ENCODE measurements around the gene MYLK4.

Gene MYLK4

DNA sequence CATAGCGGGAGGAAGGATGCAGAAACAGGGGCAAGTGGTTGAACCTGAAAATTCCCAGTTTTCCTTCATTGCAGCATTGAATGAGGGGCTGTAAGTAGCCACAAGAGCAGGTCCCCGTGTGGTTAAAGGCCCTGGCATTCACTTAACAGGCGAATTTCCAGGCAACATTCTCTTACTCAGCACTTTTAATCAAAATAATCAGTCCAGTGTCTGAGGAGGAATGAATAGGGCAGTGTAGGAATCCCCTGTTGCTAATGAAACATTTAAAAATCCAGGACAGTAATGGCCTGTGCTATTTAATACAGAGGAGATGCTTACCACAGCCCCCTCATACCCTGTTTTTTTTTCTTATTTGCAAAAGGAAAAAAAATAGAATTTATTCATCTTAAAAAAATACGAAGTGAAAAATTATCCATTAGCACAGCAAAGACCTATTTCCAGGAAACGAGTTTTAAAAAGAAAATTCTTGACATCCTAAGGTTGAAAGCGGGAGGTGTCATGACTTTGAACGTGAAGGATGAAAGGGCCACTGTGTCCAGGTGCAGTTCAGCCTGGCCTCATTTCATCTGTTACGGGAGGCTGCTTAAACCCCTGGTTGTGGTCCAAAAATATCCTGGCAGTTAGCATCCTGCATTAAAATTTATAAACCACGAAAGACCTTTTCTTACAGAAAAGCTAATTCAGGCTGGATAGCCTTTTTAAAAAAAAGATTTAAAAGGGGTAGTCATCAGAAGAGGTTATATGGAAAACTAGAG is 20.2 kb downstream of the MYLK4 start:
- Histone ChIP-seq H3K27me3 (ENCODE audit: low read depth) (no peaks in the 10 kb centered on the region), H3K4me3 (no peak overlapping the region), H3K9me3 (no peaks in the 10 kb centered on the region), H3K36me3 (replicated peaks) (no peaks in the 10 kb centered on the region), H3K4me1 (no peaks in the 10 kb centered on the region)
- DNase-seq (ENCODE audit: low spot score in 2 of 2) = no peak
- in situ Hi-C loops (cut with MboI; ENCODE audit: low sequenced_read_pairs) = loop anchor here (25.0 kb wide), 1 partner anchor 1143 kb away; no protein-coding TSS in a partner anchor

DNA sequence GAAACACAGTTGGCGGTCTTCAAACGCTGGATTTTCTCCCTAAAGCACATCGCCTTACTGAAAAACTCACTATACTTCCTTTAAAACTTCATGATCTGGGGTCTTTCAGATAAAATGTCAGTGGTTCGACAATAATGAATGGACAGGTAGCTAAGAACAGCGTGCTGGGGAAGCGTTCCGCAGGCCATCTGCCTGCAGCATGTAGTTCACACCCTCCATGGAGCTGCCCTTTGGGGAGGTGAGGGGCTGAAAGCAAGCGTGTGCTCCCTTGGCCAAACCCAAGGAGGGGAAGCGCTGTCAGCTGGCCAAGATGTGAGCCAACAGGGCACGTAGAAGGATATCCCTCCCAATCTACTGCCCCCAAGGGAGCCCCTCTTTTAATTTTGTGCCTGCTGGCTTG is 20.8 kb downstream of the MYLK4 start:
- no peaks in the 10 kb centered on the region for H3K36me3 ChIP-seq (replicated peaks)
- in situ Hi-C loops (cut with MboI; ENCODE audit: low sequenced_read_pairs) = loop anchor here (25.0 kb wide), 1 partner anchor 1143 kb away; no protein-coding TSS in a partner anchor
- H3K9me3 ChIP-seq = no peaks in the 10 kb centered on the region
- H3K4me1 ChIP-seq = no peaks in the 10 kb centered on the region
- no peak overlapping the region for H3K4me3 ChIP-seq
- H3K27me3 ChIP-seq (ENCODE audit: low read depth) = no peaks in the 10 kb centered on the region
- no peak for DNase-seq (ENCODE audit: low spot score in 2 of 2)

DNA sequence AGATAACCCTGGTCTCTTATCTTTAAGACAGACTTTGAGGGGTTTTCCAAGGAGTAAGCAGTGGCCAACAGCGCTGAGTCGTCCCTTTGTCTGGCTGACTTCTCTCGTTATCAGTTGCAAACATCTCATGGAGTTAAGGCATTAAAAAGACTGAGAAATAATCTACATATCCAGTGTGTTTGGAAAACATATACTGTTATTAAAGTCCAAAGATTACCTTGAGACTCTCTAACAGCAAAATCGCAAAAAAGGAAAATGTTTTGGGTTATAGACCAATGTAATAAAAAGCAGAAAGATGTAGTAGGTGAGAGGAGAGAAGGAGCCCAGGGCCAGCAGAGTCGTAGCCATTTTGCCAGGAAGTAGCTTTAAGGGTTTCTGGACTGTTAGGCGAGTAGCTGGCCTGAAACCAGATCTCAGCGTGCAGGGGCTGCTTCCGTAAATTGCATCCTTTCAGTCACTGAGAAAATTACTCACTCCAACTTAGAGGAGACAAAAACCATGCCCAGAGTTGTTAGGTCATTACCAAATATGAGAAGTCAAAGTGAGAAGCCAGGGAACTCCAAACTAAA is 24.6 kb downstream of the MYLK4 start:
- Histone ChIP-seq H3K27me3 (ENCODE audit: low read depth) (no peaks in the 10 kb centered on the region), H3K4me3 (no peak overlapping the region), H3K9me3 (peaks cover 6% of the 10 kb centered on the region; the same call in 1 of the 2 replicates), H3K36me3 (replicated peaks) (no peaks in the 10 kb centered on the region), H3K4me1 (no peaks in the 10 kb centered on the region)
- DNase-seq (ENCODE audit: low spot score in 2 of 2) = no peak
- in situ Hi-C loops (cut with MboI; ENCODE audit: low sequenced_read_pairs) = loop anchor here (25.0 kb wide), 1 partner anchor 1139 kb away; no protein-coding TSS in a partner anchor

DNA sequence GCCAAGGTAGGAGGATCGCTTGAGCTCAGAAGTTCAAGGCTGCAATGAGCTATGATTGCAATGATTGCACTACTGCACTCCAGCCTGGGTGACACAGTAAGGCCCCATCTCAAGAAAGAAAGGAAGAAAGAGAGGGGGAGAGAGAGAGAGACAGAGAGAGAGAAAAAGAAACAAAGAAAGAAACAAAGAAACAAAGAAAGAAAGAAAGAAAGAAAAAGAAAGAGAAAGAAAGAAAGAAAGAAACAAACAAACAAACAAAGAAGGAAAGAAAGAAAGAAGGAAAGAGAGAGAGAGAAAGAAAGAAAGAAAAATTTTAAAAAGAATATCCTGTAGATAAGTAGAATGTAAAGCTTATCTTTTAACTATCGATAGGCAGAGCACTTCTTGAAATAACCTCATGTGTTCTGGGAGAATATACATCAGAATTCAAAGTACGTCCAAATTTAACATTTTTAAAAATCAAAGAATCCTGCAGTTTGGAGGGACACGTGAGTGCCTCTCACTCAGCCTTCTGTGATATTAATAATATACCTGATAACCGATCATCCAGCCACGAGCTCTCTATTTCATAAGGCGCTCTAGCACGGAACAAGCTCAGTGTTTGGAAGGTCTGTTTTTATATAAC is 25.2 kb downstream of the MYLK4 start:
- peaks cover 6% of the 10 kb centered on the region; the same call in 1 of the 2 replicates for H3K9me3 ChIP-seq
- H3K27me3 ChIP-seq (ENCODE audit: low read depth) = no peaks in the 10 kb centered on the region
- H3K4me1 ChIP-seq = no peaks in the 10 kb centered on the region
- no peak overlapping the region for H3K4me3 ChIP-seq
- in situ Hi-C loops (cut with MboI; ENCODE audit: low sequenced_read_pairs) = loop anchor here (25.0 kb wide), 1 partner anchor 1138 kb away; no protein-coding TSS in a partner anchor
- DNase-seq (ENCODE audit: low spot score in 2 of 2) = no peak
- H3K36me3 ChIP-seq (replicated peaks) = no peaks in the 10 kb centered on the region

DNA sequence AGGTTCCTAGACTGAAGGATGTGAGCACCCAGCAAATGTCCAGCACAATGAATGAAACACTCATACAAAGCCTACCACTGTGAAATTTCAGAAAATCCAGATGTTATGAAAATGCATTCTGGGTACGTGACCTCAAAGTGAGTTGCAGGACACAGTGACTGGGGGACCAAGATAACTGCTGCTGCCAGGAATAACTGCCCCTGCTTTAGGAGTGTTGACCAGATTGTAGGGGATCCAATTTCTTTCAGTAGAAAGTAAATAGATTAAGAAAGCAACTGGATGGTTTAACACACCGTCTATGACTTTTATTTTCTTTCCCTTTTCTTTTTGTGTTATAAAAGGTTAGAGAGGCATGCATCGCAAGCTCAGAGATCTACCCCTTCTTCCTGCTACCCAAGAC is 29.5 kb downstream of the MYLK4 start:
- in situ Hi-C loops (cut with MboI; ENCODE audit: low sequenced_read_pairs) = no loop called here
- DNase-seq (ENCODE audit: low spot score in 2 of 2) = no peak
- Histone ChIP-seq H3K36me3 (replicated peaks) (no peaks in the 10 kb centered on the region), H3K27me3 (ENCODE audit: low read depth) (no peaks in the 10 kb centered on the region), H3K4me1 (no peaks in the 10 kb centered on the region), H3K9me3 (peaks cover 8% of the 10 kb centered on the region), H3K4me3 (no peak overlapping the region)

DNA sequence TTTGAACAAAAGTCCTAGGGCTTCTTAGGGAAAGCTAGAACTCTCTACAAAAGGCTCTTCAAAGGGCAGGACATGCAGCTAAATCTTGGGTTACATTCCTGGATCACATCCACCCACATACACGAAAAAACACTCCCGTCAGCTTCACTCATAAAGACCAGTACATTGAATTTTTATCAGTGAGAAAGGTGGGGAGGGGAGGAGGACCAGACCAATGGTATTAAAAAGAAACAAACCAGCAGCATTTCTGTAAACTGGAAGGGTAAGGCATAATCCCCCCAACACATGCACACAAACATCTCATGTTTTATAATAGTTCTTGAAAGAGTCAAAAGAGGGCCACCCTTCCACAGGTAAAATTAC is 31.6 kb downstream of the MYLK4 start:
- Histone ChIP-seq H3K4me1 (no peaks in the 10 kb centered on the region), H3K9me3 (peaks cover 8% of the 10 kb centered on the region), H3K4me3 (no peak overlapping the region), H3K27me3 (ENCODE audit: low read depth) (no peaks in the 10 kb centered on the region), H3K36me3 (replicated peaks) (no peaks in the 10 kb centered on the region)
- DNase-seq (ENCODE audit: low spot score in 2 of 2) = no peak
- in situ Hi-C loops (cut with MboI; ENCODE audit: low sequenced_read_pairs) = no loop called here

DNA sequence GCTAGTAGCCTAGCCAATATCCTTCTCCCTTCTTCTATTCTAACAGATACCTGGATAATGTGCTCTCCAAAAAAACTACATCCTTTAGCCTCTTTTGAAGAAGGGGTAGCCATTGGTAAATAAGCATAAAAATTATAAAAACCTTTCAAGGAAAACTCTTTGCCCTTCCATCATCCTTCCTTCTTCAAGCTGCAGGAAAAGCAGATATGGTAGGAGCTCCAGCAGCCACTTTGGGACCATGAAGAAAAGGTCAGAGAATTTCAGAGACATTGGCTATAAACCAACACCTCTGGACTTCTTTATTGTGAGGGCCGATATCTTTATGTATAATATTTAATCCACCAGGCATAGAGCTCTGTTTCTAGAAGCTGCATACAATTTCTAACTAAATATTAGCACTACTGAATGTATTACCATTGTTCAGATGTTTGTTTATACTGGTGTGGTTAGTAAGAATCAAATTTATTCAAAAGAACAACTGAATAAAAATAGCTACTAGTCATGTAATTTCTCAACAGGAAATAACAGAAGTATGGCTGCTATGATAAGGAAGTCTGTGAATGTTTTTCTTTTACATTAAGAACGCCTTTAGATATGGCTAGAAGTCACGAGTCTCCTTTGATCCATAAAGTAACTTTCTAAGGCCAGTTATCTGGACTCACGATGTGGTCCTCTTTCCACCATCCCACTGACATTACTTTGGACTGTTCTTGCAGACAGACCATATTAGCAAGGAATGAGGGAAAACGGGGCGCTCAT is 32.2 kb downstream of the MYLK4 start:
- in situ Hi-C loops (cut with MboI; ENCODE audit: low sequenced_read_pairs) = no loop called here

DNA sequence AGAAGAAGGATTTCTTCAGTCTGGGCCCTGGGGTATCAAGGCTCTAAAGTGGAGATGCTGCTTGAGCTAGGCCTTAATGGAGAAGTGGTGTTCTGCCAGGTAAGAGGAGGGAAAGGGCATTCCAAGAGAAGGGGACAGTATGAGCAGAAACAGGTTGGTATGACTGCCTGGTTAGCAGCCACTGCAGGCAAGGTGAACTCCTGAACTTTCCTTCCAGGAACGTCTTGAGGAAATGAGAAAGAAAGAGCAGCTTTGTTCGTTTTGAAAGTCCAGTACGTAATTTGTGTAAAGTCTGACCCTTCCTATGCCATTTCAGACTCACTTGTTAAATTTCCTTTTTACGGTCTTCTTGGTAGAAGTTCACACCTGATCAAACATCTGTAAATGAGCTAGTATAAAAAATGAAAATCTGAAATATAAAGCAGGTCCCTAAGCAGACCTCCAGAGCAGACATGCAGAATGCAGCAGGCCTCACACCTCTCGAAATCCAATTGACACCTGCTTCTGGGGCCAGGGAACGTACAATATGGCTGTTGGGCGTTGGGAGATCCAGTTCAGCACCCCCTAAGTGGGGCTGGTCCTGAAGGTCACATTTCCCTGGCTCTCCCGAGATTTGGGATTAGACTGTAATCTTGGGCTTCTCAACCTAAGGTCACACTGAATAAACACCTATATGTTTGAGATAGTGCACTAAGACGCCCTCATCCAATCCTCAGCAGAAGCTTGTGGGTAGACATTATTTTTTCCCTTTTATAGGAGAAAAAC is 33.6 kb downstream of the MYLK4 start:
- no peaks in the 10 kb centered on the region for H3K4me1 ChIP-seq
- in situ Hi-C loops (cut with MboI; ENCODE audit: low sequenced_read_pairs) = no loop called here
- H3K36me3 ChIP-seq (replicated peaks) = no peaks in the 10 kb centered on the region
- no peak overlapping the region for H3K4me3 ChIP-seq
- no peaks in the 10 kb centered on the region for H3K27me3 ChIP-seq (ENCODE audit: low read depth)
- H3K9me3 ChIP-seq = peaks cover 2% of the 10 kb centered on the region; the same call in 1 of the 2 replicates
- DNase-seq (ENCODE audit: low spot score in 2 of 2) = no peak

More for the DNA sequence above, 32.2 kb downstream of the MYLK4 start:
- Histone ChIP-seq H3K36me3 (replicated peaks) (no peaks in the 10 kb centered on the region), H3K9me3 (peaks cover 8% of the 10 kb centered on the region), H3K4me1 (no peaks in the 10 kb centered on the region), H3K27me3 (ENCODE audit: low read depth) (no peaks in the 10 kb centered on the region), H3K4me3 (no peak overlapping the region)
- no peak for DNase-seq (ENCODE audit: low spot score in 2 of 2)

DNA sequence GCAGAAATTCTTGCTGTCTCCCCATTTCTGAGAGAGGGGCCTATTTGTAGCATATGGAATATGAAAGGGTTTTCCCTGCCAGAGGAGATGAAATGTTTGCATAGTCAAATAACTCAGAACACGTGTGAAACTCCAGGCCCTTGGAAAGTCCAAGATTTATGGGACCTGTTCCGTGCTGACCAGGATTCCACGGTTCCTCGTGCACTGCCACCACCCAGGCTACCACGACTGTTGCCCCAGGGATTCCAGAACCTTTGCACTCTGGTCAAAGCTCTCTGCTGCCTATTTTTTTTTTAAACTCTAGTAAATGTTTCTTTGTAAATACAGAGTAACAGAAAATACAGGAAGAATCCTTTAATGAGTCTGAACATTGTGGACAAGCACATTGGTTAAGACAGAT is 35.0 kb downstream of the MYLK4 start:
- Histone ChIP-seq H3K36me3 (replicated peaks) (no peaks in the 10 kb centered on the region), H3K9me3 (peaks cover 7% of the 10 kb centered on the region), H3K27me3 (ENCODE audit: low read depth) (no peaks in the 10 kb centered on the region), H3K4me1 (no peaks in the 10 kb centered on the region), H3K4me3 (no peak overlapping the region)
- no peak for DNase-seq (ENCODE audit: low spot score in 2 of 2)
- in situ Hi-C loops (cut with MboI; ENCODE audit: low sequenced_read_pairs) = no loop called here

DNA sequence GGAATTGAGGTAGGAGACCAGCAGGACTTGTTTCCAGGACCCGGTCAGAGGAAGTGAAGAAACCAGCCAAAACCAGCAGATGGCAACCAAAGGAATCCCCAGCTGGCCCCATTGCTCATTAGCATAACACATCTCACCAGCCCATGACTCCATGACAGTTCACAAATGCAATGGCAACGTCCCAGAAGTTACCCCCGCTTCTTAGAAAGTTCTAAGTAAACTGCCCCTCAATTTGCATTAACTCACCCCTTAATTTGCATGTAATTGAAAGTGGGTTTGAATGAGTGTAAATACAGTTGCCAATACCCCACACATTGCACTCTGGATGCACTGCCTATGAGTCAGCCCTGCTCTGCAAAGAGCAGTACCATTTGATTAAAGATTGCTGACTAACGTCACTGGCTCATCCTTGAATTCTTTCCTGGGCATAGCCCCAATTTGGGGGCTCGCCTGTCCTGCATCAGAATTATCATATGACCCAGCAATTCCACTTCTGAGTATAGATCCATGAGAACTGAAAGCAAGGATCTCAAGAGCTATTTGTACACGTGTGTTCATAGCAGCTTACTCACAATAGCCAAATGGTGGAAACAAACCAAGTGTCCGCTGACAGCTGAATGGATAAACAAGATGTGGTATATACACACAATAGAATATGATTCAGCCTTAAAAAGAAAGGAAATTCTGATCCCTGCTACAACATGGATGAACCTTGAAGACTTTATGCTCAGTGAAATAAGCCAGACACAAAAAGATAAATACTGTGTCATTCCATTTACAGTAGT is 36.4 kb downstream of the MYLK4 start:
- Histone ChIP-seq H3K36me3 (replicated peaks) (no peaks in the 10 kb centered on the region), H3K4me3 (no peak overlapping the region), H3K9me3 (peaks cover 12% of the 10 kb centered on the region), H3K4me1 (no peaks in the 10 kb centered on the region), H3K27me3 (ENCODE audit: low read depth) (no peaks in the 10 kb centered on the region)
- no peak for DNase-seq (ENCODE audit: low spot score in 2 of 2)
- in situ Hi-C loops (cut with MboI; ENCODE audit: low sequenced_read_pairs) = no loop called here

DNA sequence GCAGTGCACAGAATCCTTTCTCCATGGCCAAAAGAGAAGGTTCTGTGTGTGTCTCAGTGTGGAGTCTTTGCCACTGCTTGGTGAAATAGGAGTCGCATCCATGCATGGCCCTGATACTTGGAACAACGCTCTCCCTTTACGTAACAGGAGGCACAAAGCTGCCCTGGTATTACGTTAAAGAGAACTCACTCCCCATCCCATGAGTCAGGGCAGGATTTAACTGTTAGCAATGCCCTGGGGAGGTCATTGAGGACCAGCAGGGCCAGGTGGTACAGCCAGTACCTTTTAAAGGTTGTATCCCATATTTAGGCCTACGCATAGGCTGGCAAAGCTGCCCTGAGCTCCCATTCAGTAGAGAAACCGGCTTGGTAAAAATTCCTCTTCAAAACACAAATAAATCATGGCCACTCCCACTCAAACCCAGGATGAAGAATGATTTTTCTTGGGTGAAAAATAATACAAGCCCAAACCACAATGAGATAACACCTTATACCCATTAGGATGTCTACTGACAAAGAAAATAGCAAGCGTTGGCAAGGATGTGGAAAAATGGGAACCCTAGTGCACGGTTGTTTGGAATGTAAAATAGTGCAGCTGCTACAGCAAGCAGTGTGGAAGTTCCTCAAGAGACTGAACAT is 37.1 kb downstream of the MYLK4 start:
- Histone ChIP-seq H3K27me3 (ENCODE audit: low read depth) (no peaks in the 10 kb centered on the region), H3K4me3 (no peak overlapping the region), H3K4me1 (no peaks in the 10 kb centered on the region), H3K36me3 (replicated peaks) (no peaks in the 10 kb centered on the region), H3K9me3 (peaks cover 12% of the 10 kb centered on the region)
- in situ Hi-C loops (cut with MboI; ENCODE audit: low sequenced_read_pairs) = no loop called here
- no peak for DNase-seq (ENCODE audit: low spot score in 2 of 2)

DNA sequence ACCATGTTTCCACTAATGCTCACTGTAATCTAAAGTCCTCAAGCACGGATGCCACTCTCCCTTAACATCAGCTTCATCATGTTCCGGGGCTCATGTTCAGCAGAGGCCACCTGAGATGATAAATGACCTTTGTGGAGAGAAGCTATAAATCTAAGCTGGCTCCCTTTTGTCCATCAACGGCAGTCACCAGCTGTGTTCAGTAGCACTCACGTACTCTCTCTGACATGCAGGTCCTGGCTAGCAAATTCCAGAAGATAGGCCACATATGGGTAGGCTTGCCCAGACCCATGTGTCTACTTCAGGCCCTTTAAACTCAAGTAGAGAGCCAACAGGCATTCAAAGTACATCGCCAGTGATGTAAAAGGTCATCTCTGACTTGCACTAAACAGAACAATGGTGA is 38.6 kb downstream of the MYLK4 start:
- no peaks in the 10 kb centered on the region for H3K4me1 ChIP-seq
- H3K36me3 ChIP-seq (replicated peaks) = no peaks in the 10 kb centered on the region
- peaks cover 10% of the 10 kb centered on the region for H3K9me3 ChIP-seq
- in situ Hi-C loops (cut with MboI; ENCODE audit: low sequenced_read_pairs) = no loop called here
- H3K27me3 ChIP-seq (ENCODE audit: low read depth) = no peaks in the 10 kb centered on the region
- no peak for DNase-seq (ENCODE audit: low spot score in 2 of 2)
- no peak overlapping the region for H3K4me3 ChIP-seq

All from HAP-1 (cell line).